ENCODE measurements around the gene MSL1. TPM values are rescaled to one million over a fixed set of nuclear protein-coding genes. Genes with fewer than 3 reads are reported as not detected.

Gene MSL1
- total and polyA plus RNA-seq, 7 donors, result 29.4 to 92.2 (median 54.6) TPM

GRCh38 chr17:40097087-40097486 is 24.7 kb upstream of the MSL1 start:
- no peaks in the 10 kb centered on the region for H3K9me3 ChIP-seq
- intact Hi-C loops (cut with DNase I), result no loop called here
- peaks cover 0 to 81% (median 79%) of the 10 kb centered on the region in 4 donors for H3K4me1 ChIP-seq
- H3K4me3 ChIP-seq, result peak overlapping the region in 3 of 4 donors; percentile 85 to 97 (median 96)
- no peaks in the 10 kb centered on the region for H3K27me3 ChIP-seq
- TF ChIP-seq POLR2A (IDR thresholded peaks at IDR 0.05) (no peak), EP300 (IDR thresholded peaks at IDR 0.05) (no peak), POLR2AphosphoS5 (IDR thresholded peaks at IDR 0.05) (no peak), CTCF (IDR thresholded peaks at IDR 0.05) (no peak)
- H3K27ac ChIP-seq, result peak overlapping the region; percentile 97 to 100 (median 98)
- peak; percentile 67 for DNase-seq
- WGBS, 2 donors, result 87 to 88% methylated on average over 10 of the region's 10 CpGs
- peaks cover 43 to 50% (median 46%) of the 10 kb centered on the region in 4 donors for H3K36me3 ChIP-seq

- H3K36me3 ChIP-seq, result peaks cover 38 to 42% (median 41%) of the 10 kb centered on the region in 4 donors
- peaks cover 0 to 81% (median 79%) of the 10 kb centered on the region in 4 donors for H3K4me1 ChIP-seq
- 36 to 61% methylated on average over 9 of the region's 9 CpGs for WGBS, 2 donors
- H3K4me3 ChIP-seq, result peak overlapping the region; percentile 33 to 97 (median 90)
- H3K27me3 ChIP-seq, result no peaks in the 10 kb centered on the region
- peak in 2 of 4 donors; percentile 48 to 69 for TF ChIP-seq EP300 (IDR thresholded peaks at IDR 0.05)
- no peak for TF ChIP-seq POLR2A (IDR thresholded peaks at IDR 0.05)
- peak; percentile 47 to 83 (median 63) for TF ChIP-seq POLR2AphosphoS5 (IDR thresholded peaks at IDR 0.05)
- H3K9me3 ChIP-seq, result no peaks in the 10 kb centered on the region
- peak overlapping the region; percentile 97 to 100 (median 98) for H3K27ac ChIP-seq
- intact Hi-C loops (cut with DNase I), result no loop called here
- DNase-seq, result peak; percentile 91
Measured at GRCh38 chr17:40097931-40098845, 23.6 kb upstream of the MSL1 start.

- H3K4me1 ChIP-seq, result peaks cover 0 to 81% (median 79%) of the 10 kb centered on the region in 4 donors
- no peaks in the 10 kb centered on the region for H3K27me3 ChIP-seq
- intact Hi-C loops (cut with DNase I), result loop anchor here (1.0 kb wide), 1 partner anchor 9 kb away; no protein-coding TSS in a partner anchor
- peak overlapping the region; percentile 69 to 97 (median 90) for H3K4me3 ChIP-seq
- no peaks in the 10 kb centered on the region for H3K9me3 ChIP-seq
- peaks cover 30 to 33% (median 32%) of the 10 kb centered on the region in 4 donors for H3K36me3 ChIP-seq
- DNase-seq, result peak; percentile 100
- TF ChIP-seq EP300 (IDR thresholded peaks at IDR 0.05) (peak in 2 of 4 donors; percentile 75 to 94), POLR2A (IDR thresholded peaks at IDR 0.05) (peak; percentile 92 to 97), POLR2AphosphoS5 (IDR thresholded peaks at IDR 0.05) (peak; percentile 91 to 99 (median 96)), CTCF (IDR thresholded peaks at IDR 0.05) (no peak)
- peak overlapping the region; percentile 97 to 100 (median 98) for H3K27ac ChIP-seq
- WGBS, 2 donors, result 1 to 2% methylated on average over 52 of the region's 52 CpGs
Measured at GRCh38 chr17:40098846-40099618, 22.7 kb upstream of the MSL1 start.

- TF ChIP-seq EP300 (IDR thresholded peaks at IDR 0.05), result no peak
- DNase-seq, result no peak
- H3K36me3 ChIP-seq, result peaks cover 22 to 25% (median 25%) of the 10 kb centered on the region in 4 donors
- H3K27ac ChIP-seq, result peak overlapping the region; percentile 97 to 100 (median 98)
- H3K27me3 ChIP-seq, result no peaks in the 10 kb centered on the region
- 4 to 5% methylated on average over 31 of the region's 31 CpGs for WGBS, 2 donors
- H3K4me3 ChIP-seq, result peak overlapping the region; percentile 69 to 97 (median 90)
- no peaks in the 10 kb centered on the region for H3K9me3 ChIP-seq
- peaks cover 0 to 81% (median 79%) of the 10 kb centered on the region in 4 donors for H3K4me1 ChIP-seq
- intact Hi-C loops (cut with DNase I), result loop anchor here (1.0 to 5.0 kb wide), 2 partner anchors 8 to 242 kb away; no protein-coding TSS in a partner anchor
Measured at GRCh38 chr17:40099619-40100418, 22.0 kb upstream of the MSL1 start.

- intact Hi-C loops (cut with DNase I), result loop anchor here (5.0 kb wide), 1 partner anchor 242 kb away; no protein-coding TSS in a partner anchor
- peak within 1 kb of the TSS; percentile 69 to 97 (median 90) for H3K4me3 ChIP-seq
- H3K4me1 ChIP-seq, result peaks cover 0 to 81% (median 79%) of the 10 kb centered on the region in 4 donors
Measured at GRCh38 chr17:40100419-40100668, 21.4 kb upstream of the MSL1 start, which contains the start of gene NR1D1. TSS of gene NR1D1 (minus strand) at chr17:40100589. CDS start at chr17:40100094, 495 bp downstream.

More at GRCh38 chr17:40100419-40100668, 21.4 kb upstream of the MSL1 start, which contains the start of gene NR1D1:
- WGBS, 2 donors, result 0 to 1% methylated on average over 16 of the region's 16 CpGs
- Histone ChIP-seq H3K27me3 (no peaks in the 10 kb centered on the region), H3K9me3 (no peaks in the 10 kb centered on the region), H3K27ac (peak within 1 kb of the TSS; percentile 97 to 100 (median 98)), H3K36me3 (peaks cover 17 to 20% (median 19%) of the 10 kb centered on the region in 4 donors)
- no peak for DNase-seq
- TF ChIP-seq POLR2AphosphoS5 (IDR thresholded peaks at IDR 0.05), result peak; percentile 96 to 99 (median 99)
- TF ChIP-seq EP300 (IDR thresholded peaks at IDR 0.05), result peak in 1 of 4 donors; percentile 43
- peak; percentile 91 to 94 for TF ChIP-seq POLR2A (IDR thresholded peaks at IDR 0.05)
- no peak for TF ChIP-seq CTCF (IDR thresholded peaks at IDR 0.05)

Data from sigmoid colon (tissue), 7 donors.